ENCODE results near the gene BCOR. TPM values are rescaled to one million over a fixed set of nuclear protein-coding genes. Genes with fewer than 3 reads are reported as not detected.

The BCOR gene
- total and polyA plus RNA-seq, 9 of the 15 experiments (the other 6 are each of a cell fraction or from before 2014, with no cell fraction given) = 27.5 to 113 (median 37.6) TPM

GRCh38 chrX:40013266-40014195, 84.2 kb downstream of the BCOR start (continued):
- no peak for TF ChIP-seq CUX1 (CRISPR knock-in tag; IDR thresholded peaks at IDR 0.05)
- TF ChIP-seq POLR3A (IDR thresholded peaks at IDR 0.05; ENCODE audit: borderline replicate concordance, extremely low read depth, insufficient read depth, insufficient read length) = no peak
- TF ChIP-seq MTA2 (IDR thresholded peaks at IDR 0.05; ENCODE audit: low read depth) = no peak
- no peak for TF ChIP-seq RAD51 (IDR thresholded peaks at IDR 0.05; ENCODE audit: borderline replicate concordance, low read depth)
- no peak for TF ChIP-seq ZBTB34 (CRISPR knock-in tag; IDR thresholded peaks at IDR 0.05)
- no peak for TF ChIP-seq XRCC3 (IDR thresholded peaks at IDR 0.05)
- no peak for TF ChIP-seq CHD1 (IDR thresholded peaks at IDR 0.05; ENCODE audit: low read length)
- peak; percentile 19; the same call in 1 of the 2 replicates for TF ChIP-seq PHF21A (IDR thresholded peaks at IDR 0.05; ENCODE audit: borderline replicate concordance, low read depth)
- no peak for TF ChIP-seq ZNF830 (CRISPR knock-in tag; IDR thresholded peaks at IDR 0.05)
- no peak for TF ChIP-seq HIVEP1 (CRISPR knock-in tag; IDR thresholded peaks at IDR 0.05)
- TF ChIP-seq ZNF407 (IDR thresholded peaks at IDR 0.05; ENCODE audit: low read depth) = no peak
